ENCODE results near the gene SLC25A6.
"Not testable (repeated sequence)": the region's sequence is repeated elsewhere in the genome, so short reads cannot be mapped to it uniquely, and the experiment has no call there.

The SLC25A6 gene

DNA sequence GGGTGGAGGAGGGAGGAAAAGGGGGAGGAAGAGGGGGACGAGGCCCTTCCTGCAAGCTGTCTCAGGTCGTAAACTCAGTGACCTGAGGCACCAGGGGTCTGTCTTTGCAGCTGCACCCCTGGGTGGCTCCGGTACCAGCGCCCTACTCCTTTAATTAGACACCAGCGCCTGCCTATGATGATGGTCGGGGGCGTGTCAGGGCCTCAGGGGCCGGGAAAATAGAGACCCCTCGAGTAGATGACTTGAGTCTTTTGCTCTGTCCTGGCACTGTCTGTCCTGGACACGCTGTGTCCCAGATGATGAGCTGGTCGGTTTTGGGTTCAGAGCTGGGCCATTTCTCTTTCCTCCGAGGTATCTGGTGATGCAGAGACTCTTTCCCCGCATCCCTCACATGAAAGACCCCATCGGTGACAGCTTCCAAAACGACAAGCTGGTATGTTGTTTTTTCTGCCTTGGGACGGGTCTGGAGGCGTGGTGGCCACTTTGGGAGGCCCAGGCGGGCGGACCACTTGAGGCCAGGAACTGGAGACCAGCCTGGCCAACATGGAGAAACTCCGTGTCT is 11.2 kb downstream of the SLC25A6 start:
- TF ChIP-seq, protein P1, sequence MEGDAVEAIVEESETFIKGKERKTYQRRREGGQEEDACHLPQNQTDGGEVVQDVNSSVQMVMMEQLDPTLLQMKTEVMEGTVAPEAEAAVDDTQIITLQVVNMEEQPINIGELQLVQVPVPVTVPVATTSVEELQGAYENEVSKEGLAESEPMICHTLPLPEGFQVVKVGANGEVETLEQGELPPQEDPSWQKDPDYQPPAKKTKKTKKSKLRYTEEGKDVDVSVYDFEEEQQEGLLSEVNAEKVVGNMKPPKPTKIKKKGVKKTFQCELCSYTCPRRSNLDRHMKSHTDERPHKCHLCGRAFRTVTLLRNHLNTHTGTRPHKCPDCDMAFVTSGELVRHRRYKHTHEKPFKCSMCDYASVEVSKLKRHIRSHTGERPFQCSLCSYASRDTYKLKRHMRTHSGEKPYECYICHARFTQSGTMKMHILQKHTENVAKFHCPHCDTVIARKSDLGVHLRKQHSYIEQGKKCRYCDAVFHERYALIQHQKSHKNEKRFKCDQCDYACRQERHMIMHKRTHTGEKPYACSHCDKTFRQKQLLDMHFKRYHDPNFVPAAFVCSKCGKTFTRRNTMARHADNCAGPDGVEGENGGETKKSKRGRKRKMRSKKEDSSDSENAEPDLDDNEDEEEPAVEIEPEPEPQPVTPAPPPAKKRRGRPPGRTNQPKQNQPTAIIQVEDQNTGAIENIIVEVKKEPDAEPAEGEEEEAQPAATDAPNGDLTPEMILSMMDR (IDR thresholded peaks at IDR 0.05; ENCODE audit: low read depth, low read length, missing control alignments) = no peak
- no peak for DNase-seq (ENCODE audit: low read depth)
- no peak overlapping the region for H3K4me3 ChIP-seq (ENCODE audit: low read depth, low read length)

DNA sequence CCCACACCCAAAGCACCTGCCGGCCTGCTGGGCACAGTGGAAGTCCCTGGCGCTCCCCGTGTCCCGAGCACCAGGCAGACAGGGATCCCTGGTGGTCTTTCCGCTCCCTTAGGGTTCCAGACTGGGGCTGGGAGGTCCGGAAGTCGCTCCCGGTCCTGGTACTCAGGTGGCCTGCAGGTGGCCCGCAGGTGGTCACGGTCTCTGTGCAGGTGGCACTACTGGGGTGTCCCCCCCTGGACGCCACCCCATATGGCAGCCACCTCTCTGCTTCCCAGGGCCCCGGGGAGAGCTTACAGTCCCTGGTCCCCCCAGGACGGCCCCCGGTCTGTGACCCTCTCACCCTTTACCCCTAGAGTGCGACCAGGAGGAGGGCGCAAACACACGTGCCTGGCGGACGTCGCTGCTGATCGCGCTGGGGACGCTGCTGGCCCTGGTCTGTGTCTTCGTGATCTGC is 13.6 kb downstream of the SLC25A6 start:
- TF ChIP-seq, protein P1 (IDR thresholded peaks at IDR 0.05; ENCODE audit: low read depth, low read length, missing control alignments) = no peak
- H3K4me3 ChIP-seq (ENCODE audit: low read depth, low read length) = no peak overlapping the region
- no peak for DNase-seq (ENCODE audit: low read depth)

DNA sequence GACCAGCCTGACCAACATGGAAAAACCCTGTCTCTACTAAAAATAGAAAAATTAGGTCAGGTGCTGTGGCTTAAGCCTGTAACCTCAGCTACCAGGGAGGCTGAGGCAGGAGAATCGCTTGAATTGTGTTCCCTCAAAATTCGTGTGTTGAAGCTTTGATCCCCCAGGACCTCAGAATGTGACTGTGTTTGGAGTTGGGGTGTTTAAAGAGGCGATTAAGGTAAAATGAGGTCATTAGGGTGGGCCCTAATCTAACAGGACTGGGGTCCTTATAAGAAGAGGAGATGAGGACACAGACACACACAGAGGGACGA is 23.6 kb downstream of the SLC25A6 start:
- no peak for DNase-seq (ENCODE audit: low read depth)
- H3K4me3 ChIP-seq (ENCODE audit: low read depth, low read length) = no peak overlapping the region
- TF ChIP-seq, protein P1 (IDR thresholded peaks at IDR 0.05; ENCODE audit: low read depth, low read length, missing control alignments) = no peak

DNA sequence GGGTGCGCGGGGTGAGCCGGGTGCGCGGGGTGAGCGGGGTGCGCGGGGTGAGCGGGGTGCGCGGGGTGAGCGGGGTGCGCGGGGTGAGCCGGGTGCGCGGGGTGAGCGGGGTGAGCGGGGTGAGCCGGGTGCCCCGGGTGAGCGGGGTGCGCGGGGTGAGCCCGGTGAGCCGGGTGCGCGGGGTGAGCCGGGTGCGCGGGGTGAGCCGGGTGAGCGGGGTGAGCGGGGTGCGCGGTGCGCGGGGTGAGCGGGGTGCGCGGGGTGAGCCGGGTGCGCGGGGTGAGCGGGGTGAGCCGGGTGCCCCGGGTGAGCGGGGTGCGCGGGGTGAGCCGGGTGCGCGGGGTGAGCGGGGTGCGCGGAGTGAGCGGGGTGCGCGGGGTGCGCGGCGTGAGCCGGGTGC is 25.6 kb downstream of the SLC25A6 start:
- H3K4me3 ChIP-seq (ENCODE audit: low read depth, low read length); DNase-seq (ENCODE audit: low read depth): not testable (repeated sequence)

DNA sequence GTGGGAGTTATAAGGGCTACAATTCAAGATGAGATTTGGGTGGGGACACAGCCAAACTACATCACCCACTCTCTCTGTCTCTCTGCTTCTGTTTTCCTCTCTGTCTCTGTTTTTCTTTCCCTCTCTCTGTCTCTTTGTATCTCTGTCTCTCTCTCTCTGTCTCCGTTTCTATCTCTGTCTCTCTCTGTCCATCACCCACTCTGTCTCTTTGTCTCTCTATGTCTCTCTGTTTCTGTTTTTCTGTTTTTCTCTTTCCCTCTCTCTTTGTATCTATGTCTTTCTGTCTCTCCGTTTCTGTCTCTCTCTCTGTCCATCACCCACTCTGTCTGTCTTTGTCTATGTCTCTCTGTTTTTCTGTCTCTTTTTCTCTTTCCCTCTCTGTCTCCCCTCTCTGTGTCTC is 30.0 kb downstream of the SLC25A6 start:
- TF ChIP-seq, protein P1 (IDR thresholded peaks at IDR 0.05; ENCODE audit: low read depth, low read length, missing control alignments) = no peak
- no peak for DNase-seq (ENCODE audit: low read depth)
- no peak overlapping the region for H3K4me3 ChIP-seq (ENCODE audit: low read depth, low read length)

DNA sequence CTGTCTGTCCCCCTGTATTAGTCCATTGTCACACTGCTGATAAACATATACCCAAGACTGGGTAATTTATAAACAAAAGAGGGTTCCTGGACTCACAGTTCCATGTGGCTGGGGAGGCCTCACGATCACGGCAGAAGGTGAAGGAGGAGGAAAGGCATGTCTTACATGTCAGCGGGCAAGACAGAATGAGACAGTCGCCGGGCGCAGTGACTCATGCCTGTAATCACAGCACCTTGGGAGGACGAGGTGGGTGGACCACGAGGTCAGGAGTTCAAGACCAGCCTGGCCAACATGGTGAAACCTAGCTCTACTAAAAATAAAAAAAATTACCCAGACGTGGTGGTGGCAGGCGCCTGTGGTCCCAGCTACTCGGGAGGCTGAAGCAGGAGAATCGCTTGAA is 30.6 kb downstream of the SLC25A6 start:
- no peak overlapping the region for H3K4me3 ChIP-seq (ENCODE audit: low read depth, low read length)
- TF ChIP-seq, protein P1 (IDR thresholded peaks at IDR 0.05; ENCODE audit: low read depth, low read length, missing control alignments) = no peak
- DNase-seq (ENCODE audit: low read depth) = no peak

DNA sequence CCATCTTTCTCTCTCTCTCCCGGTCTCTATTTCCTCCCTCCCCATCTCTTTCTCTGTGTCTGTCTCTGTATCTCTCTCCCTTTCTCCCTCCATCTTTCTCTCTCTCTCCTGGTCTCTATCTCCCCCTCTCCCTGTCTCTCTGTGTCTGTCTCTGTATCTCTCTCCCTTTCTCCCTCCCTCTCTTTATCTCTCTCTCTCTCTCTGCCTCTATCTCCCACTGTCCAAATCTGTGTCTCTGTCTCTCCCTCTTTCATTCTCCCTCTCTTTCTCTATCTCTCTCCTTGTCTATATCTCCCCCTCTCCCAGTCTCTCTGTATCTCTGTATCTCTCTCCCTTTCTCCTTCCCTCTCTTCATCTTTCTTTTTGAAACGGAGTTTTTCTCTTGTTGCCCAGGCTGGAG is 31.7 kb downstream of the SLC25A6 start:
- H3K4me3 ChIP-seq (ENCODE audit: low read depth, low read length) = no peak overlapping the region
- TF ChIP-seq, protein P1 (IDR thresholded peaks at IDR 0.05; ENCODE audit: low read depth, low read length, missing control alignments) = no peak

More for the DNA sequence above, 31.7 kb downstream of the SLC25A6 start:
- DNase-seq (ENCODE audit: low read depth) = no peak

All from GM12864 (cell line).